DND-41 (cell line): ENCODE measurements around the gene SOX11.

Experiments
- CTCF ChIP-seq: IDR thresholded peaks from 2 replicates; pipeline ENCODE4 v1.5.1; 2012; ENCODE audit warnings: borderline replicate concordance, low read length, moderate library complexity, mild to moderate bottlenecking; ENCODE audit not compliant: poor library complexity, severe bottlenecking; ENCODE audit errors: extremely low read depth
- EZH2 ChIP-seq: IDR thresholded peaks from 3 replicates; pipeline ENCODE4 v1.6.1; 2012; ENCODE audit warnings: borderline replicate concordance, low read depth, mild to moderate bottlenecking, moderate library complexity, low read length, inconsistent platforms; ENCODE audit not compliant: severe bottlenecking

GRCh38 chr2:5673145-5674025 is 18.8 kb upstream of the SOX11 start:
- no peak for TF ChIP-seq CTCF
- TF ChIP-seq EZH2: no peak
